GM18511 (cell line): ENCODE results near the gene MAPKAPK5.
"Not testable (repeated sequence)": the region's sequence is repeated elsewhere in the genome, so short reads cannot be mapped to it uniquely, and the experiment has no call there.

ENCODE experiments used
- ATAC-seq: cut with Tn5 transposase; IDR thresholded peaks from one replicate; pipeline ENCODE4 v1.9.1; 2021; ENCODE audit warnings: mild to moderate bottlenecking, moderate library complexity; ENCODE audit not compliant: unreplicated experiment

Gene MAPKAPK5

DNA sequence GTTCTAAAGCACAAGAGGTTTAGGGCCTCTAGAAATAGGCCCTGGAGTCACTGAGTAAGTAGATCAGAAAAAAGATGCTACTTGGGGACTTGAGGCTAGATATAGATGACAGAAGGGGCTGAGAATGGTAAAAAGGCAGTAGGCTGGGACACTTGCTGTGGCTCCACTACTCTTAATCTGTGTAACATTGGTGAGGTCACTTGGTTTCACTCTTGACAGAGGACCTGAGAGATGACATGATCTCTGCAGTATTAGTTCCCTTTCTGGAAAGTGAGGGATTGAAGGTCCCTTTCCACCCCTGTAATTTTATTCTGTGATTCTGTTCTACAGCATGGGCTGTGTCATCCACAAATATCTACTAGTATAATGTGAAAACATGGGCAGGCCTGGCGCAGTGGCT lies 39.7 kb downstream of the MAPKAPK5 start:
- no peak for ATAC-seq

DNA sequence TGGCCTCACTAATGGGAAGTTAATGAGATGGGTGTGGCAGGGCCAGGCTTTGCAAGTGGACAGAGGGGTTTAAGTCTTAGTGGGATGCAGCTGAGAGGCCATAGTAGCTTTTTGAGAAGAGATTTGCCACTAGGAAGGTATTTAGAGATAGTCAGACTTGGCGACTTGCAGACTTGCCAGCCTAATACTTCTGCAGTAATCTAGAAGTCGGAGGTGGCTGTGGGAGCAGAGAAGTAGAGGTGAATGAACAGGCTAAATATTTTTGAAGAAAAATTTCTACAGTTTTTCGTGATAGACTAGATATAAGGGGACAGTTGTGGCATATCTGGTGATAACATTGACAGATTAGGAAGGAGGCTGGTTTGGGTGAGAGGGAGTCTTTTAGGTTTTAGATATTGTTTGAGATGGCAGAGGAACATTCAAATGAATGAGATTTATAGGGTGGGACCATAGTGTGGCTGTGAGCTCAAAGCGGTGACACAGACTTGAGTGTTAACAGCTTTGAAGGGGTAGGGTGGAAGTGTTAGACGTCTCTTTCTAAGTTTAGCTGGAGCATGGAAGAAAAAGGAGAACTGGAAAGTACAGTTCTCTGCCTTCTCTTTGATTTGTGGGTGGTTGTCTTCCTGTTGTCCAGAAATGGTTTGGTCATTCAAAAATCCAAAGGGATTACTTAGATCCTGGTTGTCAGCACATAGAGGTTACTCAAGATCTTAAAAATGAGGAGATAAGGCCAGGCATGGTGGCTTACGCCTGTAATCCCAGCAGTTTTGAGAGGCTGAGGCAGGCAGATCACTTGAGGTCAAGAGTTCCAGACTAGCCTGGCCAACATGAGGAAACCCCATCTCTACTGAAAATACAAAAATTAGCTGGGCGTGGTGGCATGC lies 44.9 kb downstream of the MAPKAPK5 start:
- no peak for ATAC-seq

DNA sequence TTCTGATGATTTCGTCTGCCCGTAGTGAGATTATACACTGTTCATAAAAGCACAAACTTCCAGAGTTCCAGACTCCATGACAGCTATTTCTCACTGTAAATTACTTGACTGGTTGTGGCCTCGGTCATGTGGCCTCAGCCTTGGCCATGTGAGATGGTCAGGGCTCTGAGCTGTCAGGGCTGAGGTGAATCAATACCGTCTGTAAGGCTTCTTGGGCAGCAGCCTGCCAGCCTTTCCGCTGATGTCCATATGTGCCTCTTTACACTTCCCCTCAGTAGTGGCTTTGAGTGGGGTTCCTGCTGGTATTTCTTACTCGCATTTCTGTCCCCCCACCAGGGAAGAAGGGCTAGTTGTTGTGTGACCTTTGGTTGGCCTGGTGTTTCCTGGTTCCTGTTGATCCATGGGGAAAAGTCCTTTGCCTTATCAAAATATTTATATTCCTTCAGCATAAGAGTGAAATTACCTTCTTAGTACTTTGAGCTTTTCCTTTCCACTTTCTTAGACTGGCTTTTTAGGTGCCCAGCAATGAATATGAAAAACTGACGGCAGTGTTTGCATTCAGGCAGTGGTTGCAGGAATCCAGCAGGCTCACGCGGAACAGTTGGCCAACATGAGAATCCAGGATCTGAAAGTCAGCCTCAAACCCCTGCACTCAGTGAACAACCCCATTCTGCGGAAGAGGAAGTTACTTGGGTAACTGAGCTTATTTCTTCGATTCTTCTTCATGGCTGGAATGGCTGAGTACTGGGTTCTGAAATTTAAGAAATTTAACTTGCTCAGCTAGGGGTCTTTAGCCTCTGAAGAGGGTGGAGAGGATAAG lies 46.1 kb downstream of the MAPKAPK5 start:
- ATAC-seq = no peak

DNA sequence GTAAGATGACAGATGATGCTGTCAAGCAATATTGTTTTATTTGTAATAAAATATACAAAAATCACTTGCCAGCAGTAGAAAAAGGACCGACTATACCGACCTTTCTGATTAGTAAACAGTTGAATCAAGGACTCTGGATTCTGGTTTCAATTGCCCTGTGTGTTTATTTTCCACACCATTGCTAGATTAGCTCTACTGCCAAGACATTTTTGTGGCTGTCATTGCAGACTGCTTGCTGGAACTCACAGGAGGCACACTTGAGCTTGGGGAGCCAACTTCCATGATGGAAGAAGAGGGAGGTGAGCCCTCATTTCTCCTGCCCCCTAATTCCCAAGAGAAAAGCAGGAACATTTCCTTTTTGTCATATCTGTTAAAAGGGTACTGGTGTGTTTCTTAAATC lies 51.3 kb downstream of the MAPKAPK5 start:
- ATAC-seq = no peak

DNA sequence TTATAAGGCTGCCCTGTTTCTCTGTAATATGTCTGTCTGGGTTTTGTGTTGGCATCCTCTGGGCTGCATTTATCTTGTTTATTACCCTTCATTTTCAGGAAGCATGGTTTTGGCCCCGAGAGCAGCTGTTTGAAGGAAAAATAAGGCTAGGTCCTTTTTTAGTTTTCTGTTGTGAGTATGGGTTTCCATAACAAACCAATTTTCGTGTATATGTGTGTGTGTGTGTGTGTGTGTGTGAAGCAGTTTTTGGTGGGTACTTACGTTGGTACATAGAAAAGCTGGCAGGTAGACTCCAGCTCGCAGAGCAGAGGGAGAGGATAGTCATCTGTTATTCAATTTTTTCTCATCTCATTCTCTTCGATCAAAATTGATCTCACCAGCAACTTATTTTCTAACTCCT lies 52.5 kb downstream of the MAPKAPK5 start:
- ATAC-seq = no peak

DNA sequence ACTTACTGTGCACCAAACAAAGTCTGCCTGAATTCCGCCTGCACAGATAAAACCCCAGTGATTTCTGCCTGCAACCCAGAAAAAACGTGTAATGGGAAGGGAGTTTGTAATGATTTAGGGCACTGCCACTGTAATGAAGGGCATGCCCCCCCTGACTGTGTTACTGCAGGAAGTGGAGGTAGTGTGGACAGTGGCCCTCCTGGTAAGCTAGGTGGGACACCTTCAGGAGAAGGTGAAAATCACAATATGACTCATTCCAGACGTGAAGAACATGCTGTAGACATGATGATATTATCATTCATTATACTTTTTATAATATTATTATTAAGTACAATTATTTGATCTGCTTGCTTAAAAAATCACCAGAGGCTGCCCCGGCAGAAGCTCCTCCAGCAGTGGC lies 59.2 kb downstream of the MAPKAPK5 start:
- ATAC-seq = no peak

DNA sequence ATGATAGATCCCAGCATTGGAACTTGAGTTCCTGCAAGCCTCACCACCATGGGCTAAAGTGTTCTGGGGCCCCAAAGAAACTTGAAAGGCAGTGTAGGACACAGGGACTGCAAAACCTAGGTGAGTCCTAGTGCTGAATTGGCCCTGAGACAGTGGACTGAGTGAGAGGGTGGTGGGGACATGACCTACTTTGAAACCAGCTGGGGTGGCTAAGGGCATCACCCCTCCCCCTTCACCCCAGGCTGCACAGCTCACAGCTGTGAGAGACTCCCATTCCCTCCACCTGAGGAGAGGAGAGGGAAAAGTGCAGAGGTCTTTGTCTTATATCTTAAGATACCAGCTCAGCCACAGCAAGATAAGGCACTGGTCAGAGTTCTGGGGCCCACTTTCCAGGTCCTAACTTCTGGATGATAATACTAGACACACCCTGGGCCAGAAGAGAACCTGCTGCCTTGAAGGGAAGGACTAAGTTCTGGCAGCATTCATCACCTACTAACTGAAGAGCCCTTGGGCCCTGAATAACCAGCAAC lies 62.5 kb downstream of the MAPKAPK5 start:
- no peak for ATAC-seq

DNA sequence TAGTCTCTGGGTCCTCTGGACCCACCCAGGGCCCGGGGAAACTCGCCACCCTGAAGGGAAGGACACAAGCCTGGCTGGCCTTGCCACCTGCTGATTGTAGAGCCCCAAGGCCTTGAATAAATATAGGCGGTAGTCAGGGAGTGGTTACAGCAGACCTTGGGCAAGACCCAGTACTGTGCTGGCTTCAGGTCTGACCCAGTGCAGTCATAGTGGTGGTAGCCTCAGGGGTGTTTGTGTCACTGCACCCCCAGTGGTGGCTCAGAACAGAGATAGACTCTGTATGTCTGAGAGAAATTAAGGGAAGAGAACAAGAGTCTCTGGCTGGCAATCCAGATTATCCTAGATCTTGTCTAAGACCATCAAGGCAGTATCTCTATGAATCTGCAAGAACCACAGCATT lies 63.5 kb downstream of the MAPKAPK5 start:
- no peak for ATAC-seq

DNA sequence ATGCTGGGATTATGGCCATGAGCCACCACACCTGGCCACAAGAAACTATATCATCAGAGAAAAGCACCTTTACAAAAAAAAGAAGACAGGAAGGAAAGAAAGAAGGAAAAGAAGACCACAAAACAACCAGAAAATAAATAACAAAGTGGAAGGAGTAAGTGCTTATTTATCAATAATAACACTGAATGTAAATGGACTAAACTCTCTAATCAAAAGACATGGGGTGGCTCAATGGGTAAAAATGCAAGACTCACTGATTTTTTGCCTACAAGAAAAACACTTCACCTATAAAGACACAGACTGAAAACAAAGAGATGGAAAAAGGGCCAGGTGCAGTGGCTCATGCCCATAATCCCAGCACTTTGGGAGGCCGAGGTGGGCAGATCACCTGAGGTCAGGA lies 65.7 kb downstream of the MAPKAPK5 start:
- no peak for ATAC-seq

DNA sequence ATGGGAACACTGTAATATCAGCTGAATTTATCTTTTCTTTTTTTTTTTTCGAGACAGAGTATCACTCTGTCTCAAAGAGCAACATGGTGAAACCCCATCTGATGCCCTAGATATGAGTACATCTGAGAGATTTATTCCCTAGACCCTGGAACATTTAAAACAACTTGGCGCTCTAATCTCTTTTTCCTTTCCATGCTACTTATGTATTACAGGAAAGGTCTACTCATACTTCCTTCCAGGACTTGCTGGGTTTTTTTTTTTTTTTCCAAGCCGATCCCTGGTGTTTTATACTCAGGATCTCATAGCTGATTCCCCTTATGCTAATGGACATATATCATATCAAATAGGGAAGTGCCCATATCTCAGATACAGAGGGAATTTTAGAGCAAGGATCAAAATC lies 83.1 kb downstream of the MAPKAPK5 start:
- no peak for ATAC-seq

DNA sequence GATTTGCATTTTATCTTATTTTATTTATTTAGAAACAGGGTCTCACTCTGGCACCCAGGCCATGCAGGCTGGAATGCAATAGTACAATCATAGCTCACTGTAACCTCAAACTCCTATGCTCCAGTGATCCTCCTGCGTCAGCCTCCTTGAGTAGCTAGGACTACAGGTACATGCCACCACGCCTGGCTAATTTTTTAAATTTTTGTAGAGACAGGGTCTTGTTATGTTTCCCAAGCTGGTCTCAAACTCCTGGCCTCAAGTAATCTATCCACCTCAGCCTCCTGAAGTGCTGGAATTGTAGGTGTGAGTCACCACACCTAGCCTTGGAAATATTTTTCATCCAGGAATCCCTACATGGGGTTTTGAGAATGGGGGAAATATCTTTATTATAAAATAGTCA lies 84.6 kb downstream of the MAPKAPK5 start:
- ATAC-seq = no peak

DNA sequence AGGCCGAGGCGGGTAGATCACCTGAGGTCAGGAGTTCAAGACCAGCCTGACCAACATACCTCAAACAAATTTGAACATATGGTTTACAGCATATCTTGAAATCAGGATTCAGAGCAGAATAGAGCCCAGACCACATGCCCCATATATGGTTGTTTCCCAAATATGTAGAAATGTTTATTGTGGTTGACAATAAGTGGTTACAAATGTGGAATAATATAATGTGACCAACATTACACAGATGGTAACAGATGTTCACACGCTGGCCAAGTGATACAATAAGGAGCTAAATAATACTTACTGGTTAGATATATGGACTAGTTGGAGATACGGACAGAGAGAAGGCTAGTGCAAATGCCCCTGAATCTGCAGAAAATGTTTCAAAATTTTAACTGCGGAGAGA lies 85.3 kb downstream of the MAPKAPK5 start:
- ATAC-seq = no peak

DNA sequence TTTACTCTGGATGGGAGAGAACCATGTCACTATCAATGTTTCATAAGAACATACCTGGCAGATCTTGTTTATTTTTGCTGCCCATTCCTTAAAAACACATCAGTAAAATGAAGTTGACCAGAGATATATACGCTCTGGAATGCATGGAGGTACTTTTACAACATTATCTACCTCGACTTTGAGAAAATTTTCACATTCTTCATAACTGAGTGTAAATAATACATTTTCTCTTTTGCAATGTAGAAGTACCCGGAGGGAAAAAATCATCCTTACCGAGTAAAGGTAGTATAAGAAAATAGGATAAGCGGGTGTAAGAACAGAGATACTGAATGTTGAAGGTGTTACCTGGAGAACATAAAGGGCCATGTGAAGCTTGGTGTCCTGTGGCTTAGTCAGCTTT lies 90.2 kb downstream of the MAPKAPK5 start:
- ATAC-seq = no peak

DNA sequence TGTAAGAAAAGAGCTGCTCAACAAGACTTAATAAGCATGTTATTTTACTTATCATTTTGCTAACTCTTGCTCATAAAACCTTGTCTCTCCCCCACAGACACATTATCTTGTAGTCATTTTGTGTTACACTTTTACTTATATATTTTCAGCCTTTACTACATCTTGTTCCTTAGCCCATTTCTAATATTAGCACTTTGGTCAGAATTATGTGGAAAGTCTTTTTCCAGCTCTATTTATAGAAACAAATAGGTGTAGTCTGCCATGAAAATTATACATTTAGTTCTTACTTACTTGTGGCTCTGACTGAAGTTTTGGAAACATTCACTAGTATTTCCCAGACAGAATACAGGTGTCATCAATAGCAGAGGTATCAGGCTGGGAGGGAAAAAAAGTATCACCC lies 94.8 kb downstream of the MAPKAPK5 start:
- no peak for ATAC-seq

DNA sequence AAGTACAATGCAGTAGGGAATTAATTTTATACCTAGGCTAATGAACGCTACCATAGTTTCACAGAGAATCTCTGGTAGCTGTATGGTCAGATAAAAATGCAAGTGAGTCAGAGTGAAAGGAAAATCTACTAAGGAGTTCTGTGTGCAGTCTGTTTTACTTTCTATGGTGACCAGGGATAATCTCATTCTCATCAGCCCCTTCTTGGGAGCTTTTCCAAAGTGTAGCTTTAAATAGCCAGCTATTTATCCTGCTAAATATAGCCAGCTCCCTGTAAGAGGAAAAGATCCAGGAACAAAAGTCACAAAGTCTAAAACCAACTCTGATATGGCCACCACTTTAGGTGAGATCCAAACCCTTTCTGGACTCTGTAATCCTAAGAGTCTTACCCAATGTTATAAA lies 95.4 kb downstream of the MAPKAPK5 start:
- no peak for ATAC-seq

DNA sequence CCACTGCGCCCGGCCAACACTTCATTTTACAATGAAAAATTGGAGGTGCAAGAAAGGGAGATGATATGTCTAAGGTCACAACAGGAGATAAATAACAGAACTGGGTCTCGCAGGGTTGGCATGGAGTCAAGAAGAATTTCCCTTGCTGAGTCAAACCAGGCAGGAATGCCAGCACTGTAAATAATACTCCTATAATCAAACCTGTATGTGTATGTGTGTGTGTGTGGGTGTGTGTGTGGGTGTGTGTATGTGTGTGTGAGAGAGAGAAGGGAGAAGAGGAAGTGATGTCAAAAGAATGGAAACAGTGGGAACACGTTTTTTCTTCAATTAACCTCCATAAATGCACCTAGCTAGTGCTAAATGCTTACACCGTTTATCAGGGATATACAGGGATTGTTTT lies 100.5 kb downstream of the MAPKAPK5 start:
- ATAC-seq = no peak

DNA sequence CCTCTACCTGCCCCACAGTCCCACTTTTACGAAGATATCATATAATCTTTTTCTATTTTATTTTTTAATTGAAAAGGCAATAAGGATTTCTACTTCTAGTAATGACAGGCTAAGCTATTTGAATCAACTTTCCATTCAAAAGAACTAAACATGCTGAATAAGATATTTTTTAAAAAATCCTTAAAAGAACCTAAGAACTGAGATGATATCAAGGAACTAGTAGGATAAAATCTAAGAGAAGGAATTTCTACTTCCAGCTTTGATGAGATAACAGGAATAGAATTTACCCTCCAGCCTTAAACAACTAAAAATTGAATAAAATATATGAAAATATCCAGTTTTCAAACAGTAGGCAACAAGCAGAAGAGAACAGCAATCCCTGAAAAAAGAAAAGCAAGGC lies 101.9 kb downstream of the MAPKAPK5 start:
- no peak for ATAC-seq

DNA sequence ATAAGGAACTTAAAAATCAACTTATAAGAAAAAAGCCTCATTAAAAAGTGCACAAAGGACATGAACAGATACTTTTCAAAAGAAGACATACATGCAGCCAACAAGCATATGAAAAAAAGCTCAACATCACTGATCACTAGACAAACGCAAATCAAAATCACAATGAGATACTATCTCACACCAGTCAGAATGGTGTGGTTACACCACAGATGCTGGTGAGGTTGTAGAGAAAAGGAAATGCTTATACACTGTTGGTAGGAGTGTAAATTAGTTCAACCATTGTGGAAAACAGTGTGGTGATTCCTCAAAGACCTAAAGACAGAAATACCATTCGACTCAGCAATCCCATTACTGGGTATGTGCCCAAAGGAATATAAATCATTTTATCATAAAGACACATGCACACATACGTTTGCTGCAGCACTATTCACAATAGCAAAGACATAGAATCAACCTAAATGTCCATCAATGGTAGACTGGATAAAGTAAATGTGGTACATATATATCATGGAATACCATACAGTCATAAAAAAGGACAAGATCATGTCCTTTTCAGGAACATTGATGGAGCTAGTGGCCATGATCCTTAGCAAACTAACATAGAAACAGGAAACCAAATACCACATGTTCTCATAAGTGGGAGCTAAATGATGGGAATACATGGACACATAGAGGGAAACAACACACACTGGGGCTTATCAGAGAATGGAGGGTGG lies 109.1 kb downstream of the MAPKAPK5 start:
- ATAC-seq = not testable (repeated sequence)
